WTC11 (cell line): ENCODE results near the gene FAM237A. TPM values are rescaled to one million over a fixed set of nuclear protein-coding genes. Genes with fewer than 3 reads are reported as not detected.

Experiments used
- ATAC-seq: fragments of 200-7000 bp; cut with Tn5 transposase; 2 replicates; pipeline ENCODE4 v1.10.0; 2021; ENCODE audit warnings: mild to moderate bottlenecking, moderate library complexity
- CTCF ChIA-PET: fragments of 300-600 bp; sonication (Branson Sonifier 250); formaldehyde crosslinking; loops from one replicate; lab custom pipeline; 2021; ENCODE audit warnings: antibody characterized with exemption; lab: Charles Lee
- POLR2A ChIA-PET: fragments of 350-600 bp; sonication (Branson Sonifier 250); formaldehyde crosslinking; loops from one replicate; lab custom pipeline; 2021; ENCODE audit warnings: antibody characterized with exemption; lab: Charles Lee
- DNase-seq: peaks from one replicate; pipeline ENCODE4 v3.0.0; 2021; ENCODE audit warnings: low spot score
- H3K27ac Mint-ChIP-seq: 2 replicates; pipeline ENCODE4 v1.8.0; 2021; ENCODE audit warnings: mixed read lengths
- H3K27me3 Mint-ChIP-seq: 2 replicates; pipeline ENCODE4 v1.8.0; 2021; ENCODE audit warnings: low read depth, mild to moderate bottlenecking, moderate library complexity, mixed read lengths
- H3K36me3 Mint-ChIP-seq: 2 replicates; pipeline ENCODE4 v1.8.0; 2021; ENCODE audit warnings: mixed read lengths
- H3K4me1 Mint-ChIP-seq: 2 replicates; pipeline ENCODE4 v1.8.0; 2022; ENCODE audit warnings: mixed read lengths
- H3K4me3 Mint-ChIP-seq: 2 replicates; pipeline ENCODE4 v1.8.0; 2021; ENCODE audit warnings: mild to moderate bottlenecking, moderate library complexity, mixed read lengths
- H3K9me3 Mint-ChIP-seq: 2 replicates; pipeline ENCODE4 v1.8.0; 2021; ENCODE audit warnings: mixed read lengths
- ATF1 ChIP-seq: sonication (generic); formaldehyde crosslinking; IDR thresholded peaks from 2 replicates; pipeline ENCODE4 v1.8.1; 2023; ENCODE audit warnings: mild to moderate bottlenecking, moderate library complexity, missing genetic modification reagents
- CBFB ChIP-seq: sonication (generic); formaldehyde crosslinking; IDR thresholded peaks from 2 replicates; pipeline ENCODE4 v1.8.1; 2022; ENCODE audit warnings: mild to moderate bottlenecking, low read depth, missing genetic modification reagents
- CREB1 ChIP-seq: sonication (generic); formaldehyde crosslinking; IDR thresholded peaks from 2 replicates; pipeline ENCODE4 v1.8.0; 2023; ENCODE audit warnings: mild to moderate bottlenecking, missing genetic modification reagents
- CREM ChIP-seq: sonication (generic); formaldehyde crosslinking; IDR thresholded peaks from 2 replicates; pipeline ENCODE4 v1.8.1; 2022; ENCODE audit warnings: mild to moderate bottlenecking, missing genetic modification reagents, moderate library complexity
- MYBL2 ChIP-seq: sonication (generic); formaldehyde crosslinking; IDR thresholded peaks from 2 replicates; pipeline ENCODE4 v1.8.1; 2023; ENCODE audit warnings: mild to moderate bottlenecking, moderate library complexity, missing genetic modification reagents
- NFE2L1 ChIP-seq: sonication (generic); formaldehyde crosslinking; IDR thresholded peaks from 2 replicates; pipeline ENCODE4 v1.8.1; 2023; ENCODE audit warnings: missing genetic modification reagents
- PRRX2 ChIP-seq: fragments of 250-450 bp; sonication (Bioruptor Pico); IDR thresholded peaks from 2 replicates; pipeline ENCODE4 v1.8.0; 2021; ENCODE audit warnings: mild to moderate bottlenecking
- SMAD4 ChIP-seq: sonication (generic); formaldehyde crosslinking; IDR thresholded peaks from 2 replicates; pipeline ENCODE4 v1.8.0; 2022; ENCODE audit warnings: mild to moderate bottlenecking, missing genetic modification reagents
- SOX15 ChIP-seq: fragments of 250-450 bp; sonication (Bioruptor Pico); IDR thresholded peaks from 2 replicates; pipeline ENCODE4 v1.9.0; 2021; ENCODE audit warnings: mild to moderate bottlenecking
- TCF7 ChIP-seq: sonication (generic); formaldehyde crosslinking; IDR thresholded peaks from 2 replicates; pipeline ENCODE4 v1.8.0; 2022; ENCODE audit warnings: mild to moderate bottlenecking, low read depth, missing genetic modification reagents, moderate library complexity
- ZNF138 ChIP-seq: sonication (generic); formaldehyde crosslinking; conservative IDR thresholded peaks from 2 replicates; pipeline ENCODE4 v1.8.1; 2022; ENCODE audit warnings: mild to moderate bottlenecking, moderate library complexity, missing genetic modification reagents
- ZNF317 ChIP-seq: sonication (generic); formaldehyde crosslinking; IDR thresholded peaks from 2 replicates; pipeline ENCODE4 v1.8.1; 2023; ENCODE audit warnings: low read depth, mild to moderate bottlenecking, moderate library complexity, missing genetic modification reagents, borderline replicate concordance
- ZNF416 ChIP-seq: fragments of 250-450 bp; sonication (Bioruptor Pico); IDR thresholded peaks from 2 replicates; pipeline ENCODE4 v1.9.0; 2021; ENCODE audit warnings: mild to moderate bottlenecking, inconsistent platforms
- total RNA-seq: library from RNA; stranded (reverse); gene quantifications from 3 replicates; pipeline ENCODE4 v1.2.3, GENCODE V29; 2021
- TF ChIP-seq, protein P1 (sequence below): sonication (generic); formaldehyde crosslinking; IDR thresholded peaks from 2 replicates; pipeline ENCODE4 v1.8.1; 2022; ENCODE audit warnings: mild to moderate bottlenecking, missing genetic modification reagents, moderate library complexity, borderline replicate concordance
- TF ChIP-seq, protein P2 (sequence below): sonication (generic); formaldehyde crosslinking; IDR thresholded peaks from 2 replicates; pipeline ENCODE4 v1.8.1; 2023; ENCODE audit warnings: mild to moderate bottlenecking, missing genetic modification reagents
- TF ChIP-seq, protein P3 (sequence below): sonication (generic); formaldehyde crosslinking; IDR thresholded peaks from 2 replicates; pipeline ENCODE4 v1.8.0; 2022; ENCODE audit warnings: mild to moderate bottlenecking, missing genetic modification reagents
- TF ChIP-seq, protein P4 (sequence below): sonication (generic); formaldehyde crosslinking; IDR thresholded peaks from 2 replicates; pipeline ENCODE4 v1.8.1; 2023; ENCODE audit warnings: mild to moderate bottlenecking, moderate library complexity, missing genetic modification reagents
- TF ChIP-seq, protein P5 (sequence below): sonication (generic); formaldehyde crosslinking; IDR thresholded peaks from 2 replicates; pipeline ENCODE4 v1.8.0; 2023; ENCODE audit warnings: missing genetic modification reagents
- TF ChIP-seq, protein P6 (sequence below): fragments of 250-450 bp; sonication (Bioruptor Pico); IDR thresholded peaks from 2 replicates; pipeline ENCODE4 v1.9.0; 2021; ENCODE audit warnings: mild to moderate bottlenecking
- TF ChIP-seq, protein P7 (sequence below): sonication (generic); formaldehyde crosslinking; conservative IDR thresholded peaks from 2 replicates; pipeline ENCODE4 v1.8.1; 2022; ENCODE audit warnings: mild to moderate bottlenecking, missing genetic modification reagents
- TF ChIP-seq, protein P8 (sequence below): fragments of 250-450 bp; sonication (Bioruptor Pico); IDR thresholded peaks from 2 replicates; pipeline ENCODE4 v1.9.0; 2021; ENCODE audit warnings: mild to moderate bottlenecking, borderline replicate concordance

The FAM237A gene
- total RNA-seq, 1 experiment from 2014 or later = not detected

DNA sequence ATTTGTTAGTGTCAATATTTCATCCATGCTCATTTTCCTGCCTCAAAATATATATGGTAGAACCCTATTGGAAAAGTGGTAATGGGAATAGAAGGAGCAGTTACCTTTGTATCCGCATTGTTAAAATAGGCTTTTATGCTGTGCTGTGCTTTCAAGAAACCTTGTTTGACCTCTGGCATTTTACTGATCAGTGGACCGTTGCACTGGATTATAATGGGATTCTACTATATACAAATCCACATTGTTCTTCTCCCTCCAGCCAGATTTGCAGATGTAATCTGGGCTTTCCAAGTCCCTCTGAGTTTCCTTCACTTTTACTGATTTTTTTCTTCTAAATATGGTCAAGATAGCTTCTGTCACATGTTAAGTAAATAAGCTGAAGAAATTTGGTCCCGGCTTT is 23.3 kb upstream of the FAM237A start:
- ATAC-seq (no peak), DNase-seq (no peak)
- POLR2A ChIA-PET = no interaction called here
- TF ChIP-seq, protein P1, sequence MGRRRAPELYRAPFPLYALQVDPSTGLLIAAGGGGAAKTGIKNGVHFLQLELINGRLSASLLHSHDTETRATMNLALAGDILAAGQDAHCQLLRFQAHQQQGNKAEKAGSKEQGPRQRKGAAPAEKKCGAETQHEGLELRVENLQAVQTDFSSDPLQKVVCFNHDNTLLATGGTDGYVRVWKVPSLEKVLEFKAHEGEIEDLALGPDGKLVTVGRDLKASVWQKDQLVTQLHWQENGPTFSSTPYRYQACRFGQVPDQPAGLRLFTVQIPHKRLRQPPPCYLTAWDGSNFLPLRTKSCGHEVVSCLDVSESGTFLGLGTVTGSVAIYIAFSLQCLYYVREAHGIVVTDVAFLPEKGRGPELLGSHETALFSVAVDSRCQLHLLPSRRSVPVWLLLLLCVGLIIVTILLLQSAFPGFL (CRISPR knock-in tag) = no peak
- TF ChIP-seq PRRX2 = no peak
- TF ChIP-seq, protein P2, sequence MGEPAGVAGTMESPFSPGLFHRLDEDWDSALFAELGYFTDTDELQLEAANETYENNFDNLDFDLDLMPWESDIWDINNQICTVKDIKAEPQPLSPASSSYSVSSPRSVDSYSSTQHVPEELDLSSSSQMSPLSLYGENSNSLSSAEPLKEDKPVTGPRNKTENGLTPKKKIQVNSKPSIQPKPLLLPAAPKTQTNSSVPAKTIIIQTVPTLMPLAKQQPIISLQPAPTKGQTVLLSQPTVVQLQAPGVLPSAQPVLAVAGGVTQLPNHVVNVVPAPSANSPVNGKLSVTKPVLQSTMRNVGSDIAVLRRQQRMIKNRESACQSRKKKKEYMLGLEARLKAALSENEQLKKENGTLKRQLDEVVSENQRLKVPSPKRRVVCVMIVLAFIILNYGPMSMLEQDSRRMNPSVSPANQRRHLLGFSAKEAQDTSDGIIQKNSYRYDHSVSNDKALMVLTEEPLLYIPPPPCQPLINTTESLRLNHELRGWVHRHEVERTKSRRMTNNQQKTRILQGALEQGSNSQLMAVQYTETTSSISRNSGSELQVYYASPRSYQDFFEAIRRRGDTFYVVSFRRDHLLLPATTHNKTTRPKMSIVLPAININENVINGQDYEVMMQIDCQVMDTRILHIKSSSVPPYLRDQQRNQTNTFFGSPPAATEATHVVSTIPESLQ = no peak
- no peak for TF ChIP-seq SOX15 (CRISPR knock-in tag)
- no peak for TF ChIP-seq NFE2L1 (CRISPR knock-in tag)
- TF ChIP-seq CBFB (CRISPR knock-in tag) = no peak
- TF ChIP-seq, protein P3, sequence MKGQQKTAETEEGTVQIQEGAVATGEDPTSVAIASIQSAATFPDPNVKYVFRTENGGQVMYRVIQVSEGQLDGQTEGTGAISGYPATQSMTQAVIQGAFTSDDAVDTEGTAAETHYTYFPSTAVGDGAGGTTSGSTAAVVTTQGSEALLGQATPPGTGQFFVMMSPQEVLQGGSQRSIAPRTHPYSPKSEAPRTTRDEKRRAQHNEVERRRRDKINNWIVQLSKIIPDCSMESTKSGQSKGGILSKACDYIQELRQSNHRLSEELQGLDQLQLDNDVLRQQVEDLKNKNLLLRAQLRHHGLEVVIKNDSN = no peak
- TF ChIP-seq TCF7 (CRISPR knock-in tag) = no peak
- no peak for TF ChIP-seq ZNF416 (CRISPR knock-in tag)
- TF ChIP-seq, protein P4, sequence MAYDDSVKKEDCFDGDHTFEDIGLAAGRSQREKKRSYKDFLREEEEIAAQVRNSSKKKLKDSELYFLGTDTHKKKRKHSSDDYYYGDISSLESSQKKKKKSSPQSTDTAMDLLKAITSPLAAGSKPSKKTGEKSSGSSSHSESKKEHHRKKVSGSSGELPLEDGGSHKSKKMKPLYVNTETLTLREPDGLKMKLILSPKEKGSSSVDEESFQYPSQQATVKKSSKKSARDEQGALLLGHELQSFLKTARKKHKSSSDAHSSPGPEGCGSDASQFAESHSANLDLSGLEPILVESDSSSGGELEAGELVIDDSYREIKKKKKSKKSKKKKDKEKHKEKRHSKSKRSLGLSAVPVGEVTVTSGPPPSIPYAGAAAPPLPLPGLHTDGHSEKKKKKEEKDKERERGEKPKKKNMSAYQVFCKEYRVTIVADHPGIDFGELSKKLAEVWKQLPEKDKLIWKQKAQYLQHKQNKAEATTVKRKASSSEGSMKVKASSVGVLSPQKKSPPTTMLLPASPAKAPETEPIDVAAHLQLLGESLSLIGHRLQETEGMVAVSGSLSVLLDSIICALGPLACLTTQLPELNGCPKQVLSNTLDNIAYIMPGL (CRISPR knock-in tag) = no peak
- no peak for TF ChIP-seq CREM (CRISPR knock-in tag)
- no peak for TF ChIP-seq ATF1 (CRISPR knock-in tag)
- TF ChIP-seq, protein P5, sequence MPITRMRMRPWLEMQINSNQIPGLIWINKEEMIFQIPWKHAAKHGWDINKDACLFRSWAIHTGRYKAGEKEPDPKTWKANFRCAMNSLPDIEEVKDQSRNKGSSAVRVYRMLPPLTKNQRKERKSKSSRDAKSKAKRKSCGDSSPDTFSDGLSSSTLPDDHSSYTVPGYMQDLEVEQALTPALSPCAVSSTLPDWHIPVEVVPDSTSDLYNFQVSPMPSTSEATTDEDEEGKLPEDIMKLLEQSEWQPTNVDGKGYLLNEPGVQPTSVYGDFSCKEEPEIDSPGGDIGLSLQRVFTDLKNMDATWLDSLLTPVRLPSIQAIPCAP (CRISPR knock-in tag) = no peak
- TF ChIP-seq, protein P6, sequence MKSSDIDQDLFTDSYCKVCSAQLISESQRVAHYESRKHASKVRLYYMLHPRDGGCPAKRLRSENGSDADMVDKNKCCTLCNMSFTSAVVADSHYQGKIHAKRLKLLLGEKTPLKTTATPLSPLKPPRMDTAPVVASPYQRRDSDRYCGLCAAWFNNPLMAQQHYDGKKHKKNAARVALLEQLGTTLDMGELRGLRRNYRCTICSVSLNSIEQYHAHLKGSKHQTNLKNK (CRISPR knock-in tag) = no peak
- no peak for TF ChIP-seq ZNF138
- CTCF ChIA-PET = no interaction called here
- Mint-ChIP-seq H3K27ac (no peak overlapping the region), H3K4me3 (no peak overlapping the region), H3K9me3 (no peaks in the 10 kb centered on the region), H3K4me1 (no peaks in the 10 kb centered on the region), H3K36me3 (no peaks in the 10 kb centered on the region), H3K27me3 (no peaks in the 10 kb centered on the region)

DNA sequence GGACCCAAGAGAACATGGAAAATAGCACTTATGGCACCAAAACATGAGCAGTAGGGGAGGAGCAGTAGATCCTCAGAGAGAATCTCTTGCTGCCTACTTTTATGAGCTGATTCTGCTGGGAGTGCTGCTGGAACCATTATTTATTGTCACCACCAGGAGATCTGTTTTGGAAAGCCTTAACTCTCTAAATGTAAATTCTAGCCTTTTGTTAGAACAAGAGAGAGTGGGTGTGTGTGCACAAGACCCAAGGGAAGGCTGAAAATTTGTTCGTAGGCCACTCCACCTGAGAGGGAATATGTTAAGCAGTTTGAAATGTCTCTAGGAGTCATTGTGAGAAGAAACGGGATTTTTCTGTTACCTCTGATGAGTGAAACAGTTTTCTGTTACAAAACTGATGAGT is 16.2 kb upstream of the FAM237A start:
- TF ChIP-seq PRRX2 (no peak), ZNF317 (no peak)
- no peak overlapping the region for H3K4me3 Mint-ChIP-seq
- no peaks in the 10 kb centered on the region for H3K27me3 Mint-ChIP-seq
- peaks cover 9% of the 10 kb centered on the region for H3K4me1 Mint-ChIP-seq
- POLR2A ChIA-PET = interaction anchor here (0.6 kb wide), 1 partner anchor 221 kb away, joined by 5 read pairs; no protein-coding TSS in a partner anchor
- H3K36me3 Mint-ChIP-seq = no peaks in the 10 kb centered on the region
- CTCF ChIA-PET = interaction anchor here (1.2 kb wide), 1 partner anchor 16 kb away, joined by 3 read pairs; the partner anchor contains the start of gene FAM237A
- no peak overlapping the region for H3K27ac Mint-ChIP-seq
- H3K9me3 Mint-ChIP-seq = no peaks in the 10 kb centered on the region
- no peak for DNase-seq
- peak; percentile 41 for ATAC-seq

DNA sequence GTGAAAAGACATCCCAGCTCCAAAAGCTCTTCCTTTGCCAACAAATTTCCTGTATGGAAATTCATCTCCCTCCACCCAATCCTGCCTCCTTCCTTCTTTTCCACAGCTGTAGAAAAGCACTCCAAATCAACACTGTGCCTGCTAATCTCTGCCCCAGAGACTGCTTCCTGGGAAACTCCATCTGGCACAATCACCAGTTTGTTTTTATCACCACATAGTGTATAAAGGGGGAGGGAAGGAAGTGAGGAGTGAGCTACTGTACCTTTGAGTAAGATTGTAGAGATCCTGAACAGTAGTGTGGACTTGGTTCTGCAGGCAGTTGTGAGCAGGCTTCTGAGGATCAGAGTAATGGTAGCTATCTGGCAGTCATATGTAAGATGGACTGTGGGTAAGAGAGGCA is 14.7 kb upstream of the FAM237A start:
- no peak overlapping the region for H3K4me3 Mint-ChIP-seq
- TF ChIP-seq SMAD4 = no peak
- TF ChIP-seq, protein P7, sequence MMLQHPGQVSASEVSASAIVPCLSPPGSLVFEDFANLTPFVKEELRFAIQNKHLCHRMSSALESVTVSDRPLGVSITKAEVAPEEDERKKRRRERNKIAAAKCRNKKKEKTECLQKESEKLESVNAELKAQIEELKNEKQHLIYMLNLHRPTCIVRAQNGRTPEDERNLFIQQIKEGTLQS (CRISPR knock-in tag) = no peak
- TF ChIP-seq CREB1 (CRISPR knock-in tag) = no peak
- TF ChIP-seq MYBL2 = no peak
- TF ChIP-seq, protein P8, sequence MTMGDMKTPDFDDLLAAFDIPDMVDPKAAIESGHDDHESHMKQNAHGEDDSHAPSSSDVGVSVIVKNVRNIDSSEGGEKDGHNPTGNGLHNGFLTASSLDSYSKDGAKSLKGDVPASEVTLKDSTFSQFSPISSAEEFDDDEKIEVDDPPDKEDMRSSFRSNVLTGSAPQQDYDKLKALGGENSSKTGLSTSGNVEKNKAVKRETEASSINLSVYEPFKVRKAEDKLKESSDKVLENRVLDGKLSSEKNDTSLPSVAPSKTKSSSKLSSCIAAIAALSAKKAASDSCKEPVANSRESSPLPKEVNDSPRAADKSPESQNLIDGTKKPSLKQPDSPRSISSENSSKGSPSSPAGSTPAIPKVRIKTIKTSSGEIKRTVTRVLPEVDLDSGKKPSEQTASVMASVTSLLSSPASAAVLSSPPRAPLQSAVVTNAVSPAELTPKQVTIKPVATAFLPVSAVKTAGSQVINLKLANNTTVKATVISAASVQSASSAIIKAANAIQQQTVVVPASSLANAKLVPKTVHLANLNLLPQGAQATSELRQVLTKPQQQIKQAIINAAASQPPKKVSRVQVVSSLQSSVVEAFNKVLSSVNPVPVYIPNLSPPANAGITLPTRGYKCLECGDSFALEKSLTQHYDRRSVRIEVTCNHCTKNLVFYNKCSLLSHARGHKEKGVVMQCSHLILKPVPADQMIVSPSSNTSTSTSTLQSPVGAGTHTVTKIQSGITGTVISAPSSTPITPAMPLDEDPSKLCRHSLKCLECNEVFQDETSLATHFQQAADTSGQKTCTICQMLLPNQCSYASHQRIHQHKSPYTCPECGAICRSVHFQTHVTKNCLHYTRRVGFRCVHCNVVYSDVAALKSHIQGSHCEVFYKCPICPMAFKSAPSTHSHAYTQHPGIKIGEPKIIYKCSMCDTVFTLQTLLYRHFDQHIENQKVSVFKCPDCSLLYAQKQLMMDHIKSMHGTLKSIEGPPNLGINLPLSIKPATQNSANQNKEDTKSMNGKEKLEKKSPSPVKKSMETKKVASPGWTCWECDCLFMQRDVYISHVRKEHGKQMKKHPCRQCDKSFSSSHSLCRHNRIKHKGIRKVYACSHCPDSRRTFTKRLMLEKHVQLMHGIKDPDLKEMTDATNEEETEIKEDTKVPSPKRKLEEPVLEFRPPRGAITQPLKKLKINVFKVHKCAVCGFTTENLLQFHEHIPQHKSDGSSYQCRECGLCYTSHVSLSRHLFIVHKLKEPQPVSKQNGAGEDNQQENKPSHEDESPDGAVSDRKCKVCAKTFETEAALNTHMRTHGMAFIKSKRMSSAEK (CRISPR knock-in tag) = no peak

More for the DNA sequence above, 14.7 kb upstream of the FAM237A start:
- Mint-ChIP-seq H3K36me3 (no peaks in the 10 kb centered on the region), H3K27me3 (no peaks in the 10 kb centered on the region), H3K4me1 (peaks cover 9% of the 10 kb centered on the region), H3K9me3 (no peaks in the 10 kb centered on the region), H3K27ac (no peak overlapping the region)
- ChIA-PET CTCF (no interaction called here), POLR2A (no interaction called here)
- DNase-seq (no peak), ATAC-seq (no peak)
